Fibroblast of mammary gland (primary cell): ENCODE results near the gene STPG4.
A peak's percentile ranks its signal among the peaks of the same experiment; 100 is the strongest.
"Not testable (repeated sequence)": the region's sequence is repeated elsewhere in the genome, so short reads cannot be mapped to it uniquely, and the experiment has no call there.

Experiments
- DNase-seq: peaks from one replicate; pipeline ENCODE4 v3.0.0-alpha.2; 2010; ENCODE audit warnings: low read depth
- H3K4me3 ChIP-seq: 2 replicates; pipeline ENCODE4 v1.5.1; 2011; ENCODE audit warnings: low read depth, mild to moderate bottlenecking, low read length, moderate library complexity; ENCODE audit not compliant: control insufficient read depth
- CTCF ChIP-seq: conservative IDR thresholded peaks from 2 replicates; pipeline ENCODE4 v1.5.1; 2011; ENCODE audit warnings: low read depth, low read length, inconsistent platforms; ENCODE audit not compliant: control insufficient read depth, insufficient read depth

The STPG4 gene

GRCh38 chr2:47174733-47175361 is 19.7 kb upstream of the STPG4 start:
- peak; percentile 56 for DNase-seq
- no peak for TF ChIP-seq CTCF
- H3K4me3 ChIP-seq = peak overlapping the region; percentile 86

- peak overlapping the region; percentile 86 for H3K4me3 ChIP-seq
- TF ChIP-seq CTCF = no peak
- DNase-seq = no peak
These were observed 19.1 kb upstream of the STPG4 start for GRCh38 chr2:47173986-47174732.

- TF ChIP-seq CTCF = no peak
- H3K4me3 ChIP-seq = peak overlapping the region; percentile 86
- DNase-seq = no peak
These were observed 18.0 kb upstream of the STPG4 start for GRCh38 chr2:47172922-47173695.

- no peak for TF ChIP-seq CTCF
- peak overlapping the region; percentile 86 for H3K4me3 ChIP-seq
- peak; percentile 34 for DNase-seq
These were observed 17.2 kb upstream of the STPG4 start for GRCh38 chr2:47172156-47172921.

- no peak for TF ChIP-seq CTCF
- H3K4me3 ChIP-seq = no peak overlapping the region
- DNase-seq = no peak
These were observed 14.7 kb upstream of the STPG4 start for GRCh38 chr2:47169784-47170183.

GRCh38 chr2:47168895-47169294 is 13.8 kb upstream of the STPG4 start:
- H3K4me3 ChIP-seq, DNase-seq: not testable (repeated sequence)
